Measurements from ENCODE around the gene NOXRED1. TPM values are rescaled to one million over a fixed set of nuclear protein-coding genes. Genes with fewer than 3 reads are reported as not detected.

The NOXRED1 gene
- total and polyA plus RNA-seq, 2 experiments from 2014 or later = 0.06 TPM; not detected in 1

- Histone ChIP-seq H3K27ac (peak overlapping the region; percentile 70), H3K4me1 (ENCODE audit: low read depth) (peaks cover 6% of the 10 kb centered on the region), H3K4me3 (peak overlapping the region; percentile 71), H3K27me3 (no peaks in the 10 kb centered on the region), H3K9me3 (ENCODE audit: low read depth) (no peaks in the 10 kb centered on the region), H3K36me3 (peaks cover 7% of the 10 kb centered on the region)
- no peak for DNase-seq (ENCODE audit: low read depth in 1 of 2, low spot score in 1 of 2)
- no peak for TF ChIP-seq CTCF (IDR thresholded peaks at IDR 0.05; ENCODE audit: low read depth, low read length)
These were observed 32.8 kb upstream of the NOXRED1 start for GRCh38 chr14:77455966-77456640.

- H3K27ac ChIP-seq = no peak overlapping the region
- DNase-seq (ENCODE audit: low read depth in 1 of 2, low spot score in 1 of 2) = no peak
- H3K9me3 ChIP-seq (ENCODE audit: low read depth) = no peaks in the 10 kb centered on the region
- TF ChIP-seq CTCF (IDR thresholded peaks at IDR 0.05; ENCODE audit: low read depth, low read length) = no peak
- H3K4me1 ChIP-seq (ENCODE audit: low read depth) = no peaks in the 10 kb centered on the region
- no peaks in the 10 kb centered on the region for H3K27me3 ChIP-seq
- H3K36me3 ChIP-seq = peaks cover 41% of the 10 kb centered on the region
- H3K4me3 ChIP-seq = no peak overlapping the region
These were observed 18.9 kb upstream of the NOXRED1 start for GRCh38 chr14:77442196-77442595.

GRCh38 chr14:77439861-77440260 lies 16.5 kb upstream of the NOXRED1 start:
- Histone ChIP-seq H3K27me3 (no peaks in the 10 kb centered on the region), H3K4me3 (no peak overlapping the region), H3K27ac (no peak overlapping the region), H3K9me3 (ENCODE audit: low read depth) (no peaks in the 10 kb centered on the region), H3K36me3 (peaks cover 45% of the 10 kb centered on the region), H3K4me1 (ENCODE audit: low read depth) (no peaks in the 10 kb centered on the region)
- DNase-seq (ENCODE audit: low read depth in 1 of 2, low spot score in 1 of 2) = no peak
- no peak for TF ChIP-seq CTCF (IDR thresholded peaks at IDR 0.05; ENCODE audit: low read depth, low read length)

GRCh38 chr14:77438596-77438995 lies 15.3 kb upstream of the NOXRED1 start:
- no peak for DNase-seq (ENCODE audit: low read depth in 1 of 2, low spot score in 1 of 2)
- no peak for TF ChIP-seq CTCF (IDR thresholded peaks at IDR 0.05; ENCODE audit: low read depth, low read length)
- Histone ChIP-seq H3K27me3 (no peaks in the 10 kb centered on the region), H3K9me3 (ENCODE audit: low read depth) (no peaks in the 10 kb centered on the region), H3K4me3 (no peak overlapping the region), H3K4me1 (ENCODE audit: low read depth) (no peaks in the 10 kb centered on the region), H3K27ac (no peak overlapping the region), H3K36me3 (peaks cover 52% of the 10 kb centered on the region)

GRCh38 chr14:77436042-77436441 lies 12.7 kb upstream of the NOXRED1 start:
- no peaks in the 10 kb centered on the region for H3K9me3 ChIP-seq (ENCODE audit: low read depth)
- no peaks in the 10 kb centered on the region for H3K4me1 ChIP-seq (ENCODE audit: low read depth)
- H3K36me3 ChIP-seq = peaks cover 49% of the 10 kb centered on the region
- DNase-seq (ENCODE audit: low read depth in 1 of 2, low spot score in 1 of 2) = no peak
- no peak overlapping the region for H3K27ac ChIP-seq
- H3K4me3 ChIP-seq = no peak overlapping the region
- TF ChIP-seq CTCF (IDR thresholded peaks at IDR 0.05; ENCODE audit: low read depth, low read length) = no peak
- no peaks in the 10 kb centered on the region for H3K27me3 ChIP-seq

Measured in cardiac muscle cell (in vitro differentiated cells and primary cell).